Activated CD4-positive, CD25-positive, alpha-beta regulatory T cell treated with anti-CD3 and anti-CD28 coated beads, Interleukin-2, amount 50 U/mL, for 72 hours (primary cell): ENCODE data around the gene PLXNB3.

Source experiments
- DNase-seq: peaks from one replicate; pipeline ENCODE4 v3.0.0; 2021

PLXNB3 gene

GRCh38 chrX:153774576-153775292 lies 10.7 kb downstream of the PLXNB3 start:
- DNase-seq: no peak

GRCh38 chrX:153775293-153776119 lies 11.5 kb downstream of the PLXNB3 start:
- no peak for DNase-seq

- DNase-seq: no peak
These were observed 12.1 kb downstream of the PLXNB3 start for GRCh38 chrX:153776120-153776599.

- no peak for DNase-seq
These were observed 12.6 kb downstream of the PLXNB3 start for GRCh38 chrX:153776611-153777045.

DNA sequence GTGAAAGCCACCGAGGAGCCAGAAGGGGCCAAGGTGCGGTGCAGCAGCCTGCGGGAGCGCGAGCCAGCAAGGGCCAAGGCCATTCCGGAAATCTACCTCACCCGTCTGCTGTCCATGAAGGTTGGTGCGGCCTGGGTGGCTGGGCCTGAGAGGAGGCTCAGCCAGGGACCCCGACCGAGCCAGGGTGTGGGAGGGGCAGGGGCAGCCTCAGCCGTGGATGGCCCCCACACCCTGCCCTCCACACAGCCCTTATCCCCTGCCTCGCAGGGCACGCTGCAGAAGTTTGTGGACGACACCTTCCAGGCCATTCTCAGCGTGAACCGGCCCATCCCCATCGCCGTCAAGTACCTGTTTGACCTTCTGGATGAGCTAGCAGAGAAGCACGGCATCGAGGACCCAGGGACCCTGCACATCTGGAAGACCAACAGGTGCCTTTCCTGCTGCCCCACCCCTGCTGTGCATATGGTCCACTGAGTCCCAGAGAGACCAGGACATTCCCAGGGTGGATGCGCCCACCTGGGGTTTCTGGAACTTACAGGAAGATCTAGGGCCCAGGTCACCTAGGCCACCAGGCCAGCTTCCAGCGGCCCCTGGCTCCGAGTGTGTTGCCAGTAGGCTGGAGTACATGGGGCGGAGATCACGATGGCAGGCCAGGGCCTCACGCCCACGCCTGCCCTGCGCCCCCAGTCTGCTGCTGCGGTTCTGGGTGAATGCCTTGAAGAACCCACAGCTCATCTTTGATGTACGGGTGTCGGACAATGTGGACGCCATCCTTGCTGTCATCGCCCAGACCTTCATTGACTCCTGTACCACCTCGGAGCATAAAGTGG lies 13.4 kb downstream of the PLXNB3 start:
- DNase-seq: no peak

DNA sequence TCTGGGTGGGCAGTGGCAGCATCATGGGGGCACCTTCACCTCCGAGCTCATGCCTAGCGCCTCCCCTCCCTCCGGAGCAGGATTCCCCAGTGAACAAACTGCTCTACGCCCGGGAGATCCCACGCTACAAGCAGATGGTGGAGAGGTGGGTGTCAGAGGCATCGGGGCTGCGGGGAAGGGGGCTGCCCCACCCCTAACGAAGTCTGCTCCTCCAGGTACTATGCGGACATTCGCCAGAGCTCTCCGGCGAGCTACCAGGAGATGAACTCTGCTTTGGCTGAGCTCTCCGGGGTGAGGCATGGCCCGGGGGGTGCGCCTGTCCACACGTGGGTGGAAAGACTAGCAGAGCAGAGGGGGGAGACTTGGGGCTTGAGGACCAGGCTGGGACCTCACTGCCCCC lies 14.1 kb downstream of the PLXNB3 start:
- DNase-seq: no peak

- no peak for DNase-seq
These were observed 14.6 kb downstream of the PLXNB3 start for GRCh38 chrX:153778684-153779101.

GRCh38 chrX:153779891-153780677 lies 16.0 kb downstream of the PLXNB3 start:
- DNase-seq: no peak

- no peak for DNase-seq
These were observed 16.8 kb downstream of the PLXNB3 start, which contains the start of gene SRPK3 for GRCh38 chrX:153780678-153781427. TSS of gene SRPK3 (plus strand) at chrX:153781041. CDS start at chrX:153781087, 46 bp downstream.

- DNase-seq: no peak
These were observed 17.5 kb downstream of the PLXNB3 start for GRCh38 chrX:153781428-153782047.

DNA sequence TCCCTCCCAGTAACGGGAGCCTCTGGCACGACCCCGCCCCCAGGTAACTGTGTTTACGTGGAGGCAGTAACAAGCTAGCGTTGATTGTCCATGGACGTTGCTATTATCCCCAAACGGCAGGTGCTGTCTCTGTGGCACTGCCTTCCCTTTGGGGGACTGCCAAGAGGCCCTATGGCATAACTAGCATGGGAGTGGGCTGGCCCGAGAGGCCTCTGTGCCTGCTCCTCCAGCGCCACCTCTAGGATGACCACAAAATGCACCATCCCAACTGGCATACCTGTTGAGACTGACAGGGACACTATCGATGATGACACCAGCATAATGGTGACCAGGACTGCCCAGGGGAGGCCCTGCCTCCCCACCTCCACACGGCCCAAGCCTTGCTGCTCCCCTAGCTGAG lies 18.3 kb downstream of the PLXNB3 start:
- no peak for DNase-seq

GRCh38 chrX:153782871-153783270 lies 18.8 kb downstream of the PLXNB3 start:
- no peak for DNase-seq

- no peak for DNase-seq
These were observed 19.4 kb downstream of the PLXNB3 start for GRCh38 chrX:153783378-153784013.

- DNase-seq: no peak
These were observed 20.4 kb downstream of the PLXNB3 start for GRCh38 chrX:153784325-153784967.

DNA sequence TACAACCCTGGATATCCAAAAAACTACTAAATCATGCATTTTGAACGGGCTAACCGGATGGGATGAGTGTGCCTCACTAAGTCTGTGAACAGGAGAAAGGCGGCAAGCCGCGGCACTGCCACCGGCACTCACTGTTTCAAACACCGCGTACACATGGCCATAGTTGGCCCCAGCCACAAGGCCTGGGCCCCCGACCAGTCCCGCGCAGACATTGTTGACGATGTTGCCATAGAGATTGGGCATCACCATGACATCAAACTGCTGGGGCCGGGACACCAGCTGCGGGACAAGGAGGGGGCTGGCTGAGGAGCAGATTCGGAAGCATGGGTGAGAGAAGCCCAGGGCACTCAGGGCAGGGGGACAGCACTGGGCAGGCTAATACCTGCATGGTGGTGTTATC lies 22.6 kb downstream of the PLXNB3 start:
- no peak for DNase-seq

DNA sequence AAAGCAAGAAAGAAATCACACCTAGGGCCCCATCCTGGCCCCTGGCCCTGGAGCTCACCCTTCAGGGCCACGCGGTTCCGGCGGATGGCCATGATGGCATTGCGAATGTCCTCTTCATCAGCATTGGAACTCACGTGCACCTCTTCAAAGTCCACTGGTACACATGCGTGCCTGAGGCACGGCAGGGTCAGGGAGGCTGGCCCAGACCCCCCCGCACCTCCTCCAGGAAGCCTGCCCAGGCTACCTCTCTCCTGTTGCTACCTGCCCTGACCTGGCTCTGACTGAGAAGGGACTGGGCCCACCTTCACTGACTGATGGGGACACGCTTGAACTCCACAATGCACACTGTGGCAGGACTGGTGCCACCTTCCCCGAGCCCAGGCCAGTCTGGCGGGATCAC lies 25.6 kb downstream of the PLXNB3 start:
- DNase-seq: no peak

GRCh38 chrX:153791104-153791852 lies 27.2 kb downstream of the PLXNB3 start:
- no peak for DNase-seq

DNA sequence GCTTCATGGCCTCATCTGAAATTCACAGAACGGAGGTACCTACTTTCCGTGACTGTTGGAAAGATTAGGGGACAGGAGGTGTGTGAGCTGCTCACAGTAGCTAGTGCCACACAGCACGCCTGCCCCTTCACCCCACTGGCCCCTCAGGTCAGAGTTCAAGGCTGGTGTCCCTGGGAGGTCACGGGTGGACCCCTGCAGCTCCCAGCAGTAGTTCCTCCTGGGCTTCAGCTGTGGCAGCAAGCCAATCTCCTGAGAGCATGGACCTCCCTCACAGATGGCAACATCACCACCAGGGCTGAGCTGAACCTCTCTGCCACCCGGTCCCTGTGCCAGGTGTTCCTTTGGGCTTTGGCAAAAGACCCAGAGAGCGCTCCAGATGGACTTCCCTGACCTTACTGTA lies 28.3 kb downstream of the PLXNB3 start:
- no peak for DNase-seq

DNA sequence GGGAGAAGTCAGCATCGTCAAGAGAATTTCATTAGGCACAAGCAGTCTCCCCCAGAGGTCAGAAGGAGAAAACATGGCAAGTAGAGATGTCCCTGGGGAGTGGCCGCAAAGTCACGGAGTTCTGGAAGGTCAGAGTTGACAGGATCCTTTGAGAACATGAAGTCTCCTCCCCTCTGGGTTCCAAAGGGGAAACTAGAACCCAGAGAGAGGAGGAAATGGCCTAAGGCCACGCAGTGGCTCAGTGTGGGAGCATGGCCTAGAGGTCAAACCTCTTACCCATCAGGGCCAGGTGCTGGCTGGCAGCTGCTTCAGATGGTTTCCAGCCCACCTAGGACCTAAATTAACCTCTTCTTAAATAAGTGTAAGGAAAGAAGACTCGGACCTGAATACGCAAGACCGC lies 29.2 kb downstream of the PLXNB3 start:
- no peak for DNase-seq
